Measurements from ENCODE around the gene RYR3. TPM values are rescaled to one million over a fixed set of nuclear protein-coding genes. Genes with fewer than 3 reads are reported as not detected.

RYR3 gene
- total and polyA plus RNA-seq, 2 donors (not counting 1 experiment from before 2014, with no cell fraction given) = 0.17 TPM; not detected in 1

DNA sequence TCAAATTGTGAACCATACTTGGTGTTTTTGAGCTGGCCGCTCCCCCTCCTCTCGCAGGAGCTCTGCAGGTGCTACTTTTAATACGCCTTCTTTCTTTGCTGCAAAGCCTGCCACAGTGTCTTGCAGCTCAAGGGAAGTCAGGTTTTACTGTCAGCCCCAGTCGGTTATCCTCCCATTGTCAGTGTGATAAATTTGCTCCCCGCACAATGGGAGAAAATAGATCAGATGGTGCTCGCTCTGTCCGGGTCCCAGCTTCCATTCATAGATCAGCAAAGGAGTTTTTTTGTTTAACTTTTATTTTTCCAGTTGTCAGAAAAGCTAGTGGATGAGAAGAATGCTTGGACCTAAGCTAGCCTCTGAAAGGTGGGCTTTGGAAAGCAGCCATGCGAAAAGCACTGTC lies 207.7 kb downstream of the RYR3 start:
- Histone ChIP-seq H4K20me1 (ENCODE audit: control insufficient read depth, extremely low read depth, insufficient read depth, low read length) (no peaks in the 10 kb centered on the region), H3K79me2 (ENCODE audit: control insufficient read depth, insufficient read depth, low read length) (no peaks in the 10 kb centered on the region), H3K27me3 (ENCODE audit: control insufficient read depth, insufficient read depth, low read length) (no peaks in the 10 kb centered on the region), H3K27ac (ENCODE audit: insufficient read depth, low read length) (no peak overlapping the region), H2AFZ (ENCODE audit: low read length) (no peak overlapping the region), H3K36me3 (ENCODE audit: control insufficient read depth, insufficient read depth, low read length) (no peaks in the 10 kb centered on the region), H3K4me1 (ENCODE audit: control insufficient read depth, extremely low read depth, insufficient read depth, low read length) (no peaks in the 10 kb centered on the region), H3K4me3 (replicated peaks in 1 of 4; ENCODE audit: control extremely low read depth in 1 of 4, insufficient read depth in 1 of 4, low read depth in 3 of 4, low read length in 4 of 4) (no peak overlapping the region), H3K9me3 (ENCODE audit: control insufficient read depth, insufficient read depth, low read depth, low read length) (no peaks in the 10 kb centered on the region), H3K4me2 (ENCODE audit: extremely low read depth, insufficient read depth, low read length) (no peak overlapping the region), H3K9ac (ENCODE audit: insufficient read depth, low read length) (no peak overlapping the region)
- no peak for DNase-seq (ENCODE audit: low read depth in 2 of 2)
- TF ChIP-seq, protein P1, sequence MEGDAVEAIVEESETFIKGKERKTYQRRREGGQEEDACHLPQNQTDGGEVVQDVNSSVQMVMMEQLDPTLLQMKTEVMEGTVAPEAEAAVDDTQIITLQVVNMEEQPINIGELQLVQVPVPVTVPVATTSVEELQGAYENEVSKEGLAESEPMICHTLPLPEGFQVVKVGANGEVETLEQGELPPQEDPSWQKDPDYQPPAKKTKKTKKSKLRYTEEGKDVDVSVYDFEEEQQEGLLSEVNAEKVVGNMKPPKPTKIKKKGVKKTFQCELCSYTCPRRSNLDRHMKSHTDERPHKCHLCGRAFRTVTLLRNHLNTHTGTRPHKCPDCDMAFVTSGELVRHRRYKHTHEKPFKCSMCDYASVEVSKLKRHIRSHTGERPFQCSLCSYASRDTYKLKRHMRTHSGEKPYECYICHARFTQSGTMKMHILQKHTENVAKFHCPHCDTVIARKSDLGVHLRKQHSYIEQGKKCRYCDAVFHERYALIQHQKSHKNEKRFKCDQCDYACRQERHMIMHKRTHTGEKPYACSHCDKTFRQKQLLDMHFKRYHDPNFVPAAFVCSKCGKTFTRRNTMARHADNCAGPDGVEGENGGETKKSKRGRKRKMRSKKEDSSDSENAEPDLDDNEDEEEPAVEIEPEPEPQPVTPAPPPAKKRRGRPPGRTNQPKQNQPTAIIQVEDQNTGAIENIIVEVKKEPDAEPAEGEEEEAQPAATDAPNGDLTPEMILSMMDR (conservative IDR thresholded peaks at IDR 0.05 in 1 of 2, IDR thresholded peaks at IDR 0.05 in 1 of 2; ENCODE audit: low read depth in 1 of 2, low read length in 2 of 2) = no peak
- no peak for TF ChIP-seq EZH2 (IDR thresholded peaks at IDR 0.05; ENCODE audit: low read length, missing control alignments)

GRCh38 chr15:33524274-33524673 lies 213.5 kb downstream of the RYR3 start:
- no peaks in the 10 kb centered on the region for H3K36me3 ChIP-seq (ENCODE audit: control insufficient read depth, insufficient read depth, low read length)
- H3K27ac ChIP-seq (ENCODE audit: insufficient read depth, low read length) = no peak overlapping the region
- H3K4me2 ChIP-seq (ENCODE audit: extremely low read depth, insufficient read depth, low read length) = no peak overlapping the region
- no peaks in the 10 kb centered on the region for H3K9me3 ChIP-seq (ENCODE audit: control insufficient read depth, insufficient read depth, low read depth, low read length)
- TF ChIP-seq, protein P1 (conservative IDR thresholded peaks at IDR 0.05 in 1 of 2, IDR thresholded peaks at IDR 0.05 in 1 of 2; ENCODE audit: low read depth in 1 of 2, low read length in 2 of 2) = no peak
- no peak for TF ChIP-seq EZH2 (IDR thresholded peaks at IDR 0.05; ENCODE audit: low read length, missing control alignments)
- no peaks in the 10 kb centered on the region for H3K27me3 ChIP-seq (ENCODE audit: control insufficient read depth, insufficient read depth, low read length)
- no peak overlapping the region for H3K4me3 ChIP-seq (replicated peaks in 1 of 4; ENCODE audit: control extremely low read depth in 1 of 4, insufficient read depth in 1 of 4, low read depth in 3 of 4, low read length in 4 of 4)
- no peak overlapping the region for H2AFZ ChIP-seq (ENCODE audit: low read length)
- DNase-seq (ENCODE audit: low read depth in 2 of 2) = no peak
- H4K20me1 ChIP-seq (ENCODE audit: control insufficient read depth, extremely low read depth, insufficient read depth, low read length) = no peaks in the 10 kb centered on the region
- H3K9ac ChIP-seq (ENCODE audit: insufficient read depth, low read length) = no peak overlapping the region
- H3K4me1 ChIP-seq (ENCODE audit: control insufficient read depth, extremely low read depth, insufficient read depth, low read length) = no peaks in the 10 kb centered on the region
- H3K79me2 ChIP-seq (ENCODE audit: control insufficient read depth, insufficient read depth, low read length) = no peaks in the 10 kb centered on the region

DNA sequence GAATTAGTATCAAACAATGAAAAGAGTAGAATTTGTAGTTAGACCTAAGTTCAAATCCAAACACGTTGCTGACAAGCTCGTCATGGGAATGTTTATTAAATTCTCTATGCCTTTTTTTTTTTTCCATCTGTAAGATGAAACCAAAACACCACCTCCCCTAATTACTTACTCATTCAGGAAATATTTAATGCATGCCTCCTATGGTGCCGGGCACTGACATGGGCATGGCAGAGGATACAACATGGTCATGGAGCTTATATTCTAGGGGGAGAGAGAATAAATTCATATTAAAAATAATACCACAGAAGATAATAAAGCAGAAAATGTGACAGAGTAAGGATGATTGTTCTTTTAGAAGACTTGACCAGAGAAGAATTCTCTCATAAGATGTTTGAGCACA lies 215.8 kb downstream of the RYR3 start:
- no peaks in the 10 kb centered on the region for H3K4me1 ChIP-seq (ENCODE audit: control insufficient read depth, extremely low read depth, insufficient read depth, low read length)
- TF ChIP-seq EZH2 (IDR thresholded peaks at IDR 0.05; ENCODE audit: low read length, missing control alignments) = no peak
- TF ChIP-seq, protein P1 (conservative IDR thresholded peaks at IDR 0.05 in 1 of 2, IDR thresholded peaks at IDR 0.05 in 1 of 2; ENCODE audit: low read depth in 1 of 2, low read length in 2 of 2) = no peak
- H3K36me3 ChIP-seq (ENCODE audit: control insufficient read depth, insufficient read depth, low read length) = no peaks in the 10 kb centered on the region
- no peaks in the 10 kb centered on the region for H3K9me3 ChIP-seq (ENCODE audit: control insufficient read depth, insufficient read depth, low read depth, low read length)
- no peaks in the 10 kb centered on the region for H3K27me3 ChIP-seq (ENCODE audit: control insufficient read depth, insufficient read depth, low read length)
- no peak overlapping the region for H3K4me2 ChIP-seq (ENCODE audit: extremely low read depth, insufficient read depth, low read length)
- H3K27ac ChIP-seq (ENCODE audit: insufficient read depth, low read length) = no peak overlapping the region
- H3K4me3 ChIP-seq (replicated peaks in 1 of 4; ENCODE audit: control extremely low read depth in 1 of 4, insufficient read depth in 1 of 4, low read depth in 3 of 4, low read length in 4 of 4) = no peak overlapping the region
- DNase-seq (ENCODE audit: low read depth in 2 of 2) = no peak
- no peaks in the 10 kb centered on the region for H3K79me2 ChIP-seq (ENCODE audit: control insufficient read depth, insufficient read depth, low read length)
- H3K9ac ChIP-seq (ENCODE audit: insufficient read depth, low read length) = no peak overlapping the region
- no peak overlapping the region for H2AFZ ChIP-seq (ENCODE audit: low read length)
- no peaks in the 10 kb centered on the region for H4K20me1 ChIP-seq (ENCODE audit: control insufficient read depth, extremely low read depth, insufficient read depth, low read length)
